Measurements from ENCODE around the gene ZNF831.

Gene ZNF831

GRCh38 chr20:59157961-59158541 is 5.6 kb upstream of the ZNF831 start:
- DNase-seq (ENCODE audit: low spot score) = no peak

GRCh38 chr20:59158673-59159072 is 4.9 kb upstream of the ZNF831 start:
- DNase-seq (ENCODE audit: low spot score) = no peak

GRCh38 chr20:59159091-59159490 is 4.5 kb upstream of the ZNF831 start:
- no peak for DNase-seq (ENCODE audit: low spot score)

GRCh38 chr20:59159493-59160376 is 3.9 kb upstream of the ZNF831 start:
- DNase-seq (ENCODE audit: low spot score) = no peak

- DNase-seq (ENCODE audit: low spot score) = no peak
Observed at GRCh38 chr20:59160389-59161115, 3.1 kb upstream of the ZNF831 start.

- DNase-seq (ENCODE audit: low spot score) = no peak
Observed at GRCh38 chr20:59161721-59162120, 1.9 kb upstream of the ZNF831 start.

- no peak for DNase-seq (ENCODE audit: low spot score)
Observed at GRCh38 chr20:59164686-59165391, 1.2 kb downstream of the ZNF831 start.

- no peak for DNase-seq (ENCODE audit: low spot score)
Observed at GRCh38 chr20:59165396-59165795, 1.8 kb downstream of the ZNF831 start.

- no peak for DNase-seq (ENCODE audit: low spot score)
Observed at GRCh38 chr20:59165891-59166709, 2.5 kb downstream of the ZNF831 start.

GRCh38 chr20:59170406-59171349 is 7.1 kb downstream of the ZNF831 start:
- DNase-seq (ENCODE audit: low spot score) = no peak

GRCh38 chr20:59171986-59172385 is 8.4 kb downstream of the ZNF831 start:
- DNase-seq (ENCODE audit: low spot score) = no peak

- no peak for DNase-seq (ENCODE audit: low spot score)
Observed at GRCh38 chr20:59173938-59174491, 10.4 kb downstream of the ZNF831 start.

- no peak for DNase-seq (ENCODE audit: low spot score)
Observed at GRCh38 chr20:59175002-59175401, 11.4 kb downstream of the ZNF831 start.

- DNase-seq (ENCODE audit: low spot score) = no peak
Observed at GRCh38 chr20:59175861-59176260, 12.2 kb downstream of the ZNF831 start.

- no peak for DNase-seq (ENCODE audit: low spot score)
Observed at GRCh38 chr20:59176812-59177211, 13.2 kb downstream of the ZNF831 start.

- DNase-seq (ENCODE audit: low spot score) = no peak
Observed at GRCh38 chr20:59177266-59178250, 13.9 kb downstream of the ZNF831 start.

- DNase-seq (ENCODE audit: low spot score) = no peak
Observed at GRCh38 chr20:59178983-59179595, 15.5 kb downstream of the ZNF831 start.

- DNase-seq (ENCODE audit: low spot score) = no peak
Observed at GRCh38 chr20:59179988-59180387, 16.4 kb downstream of the ZNF831 start.
